GM11168 (cell line): ENCODE results near the gene ZBTB7C.

ENCODE experiments used
- in situ Hi-C: fragments of 300-500 bp; cut with MboI; formaldehyde crosslinking; loops from one replicate; pipeline ENCODE4 v1.12.0; 2022; ENCODE audit warnings: low sequenced_read_pairs; ENCODE audit not compliant: unreplicated experiment

ZBTB7C gene

GRCh38 chr18:48022531-48023329, 386.5 kb downstream of the ZBTB7C start:
- in situ Hi-C loops = loop anchor here (10.0 kb wide), 1 partner anchor 248 kb away; no protein-coding TSS in a partner anchor

- in situ Hi-C loops = loop anchor here (10.0 kb wide), 1 partner anchor 247 kb away; no protein-coding TSS in a partner anchor
Observed at GRCh38 chr18:48022021-48022420, 387.2 kb downstream of the ZBTB7C start.

- in situ Hi-C loops = loop anchor here (10.0 kb wide), 1 partner anchor 247 kb away; no protein-coding TSS in a partner anchor
Observed at GRCh38 chr18:48021273-48021914, 387.8 kb downstream of the ZBTB7C start.

GRCh38 chr18:48020337-48021250, 388.6 kb downstream of the ZBTB7C start:
- in situ Hi-C loops = loop anchor here (10.0 kb wide), 1 partner anchor 246 kb away; no protein-coding TSS in a partner anchor

- in situ Hi-C loops = loop anchor here (10.0 kb wide), 1 partner anchor 245 kb away; no protein-coding TSS in a partner anchor
Observed at GRCh38 chr18:48019557-48020325, 389.4 kb downstream of the ZBTB7C start.

- in situ Hi-C loops = no loop called here
Observed at GRCh38 chr18:48018851-48019250, 390.3 kb downstream of the ZBTB7C start.

GRCh38 chr18:48017635-48018034, 391.5 kb downstream of the ZBTB7C start:
- in situ Hi-C loops = no loop called here

- in situ Hi-C loops = no loop called here
Observed at GRCh38 chr18:48013162-48013561, 396.0 kb downstream of the ZBTB7C start.

GRCh38 chr18:48011926-48012465, 397.2 kb downstream of the ZBTB7C start:
- in situ Hi-C loops = no loop called here

GRCh38 chr18:48010264-48010663, 398.9 kb downstream of the ZBTB7C start:
- in situ Hi-C loops = no loop called here

GRCh38 chr18:48009116-48009745, 400.0 kb downstream of the ZBTB7C start:
- in situ Hi-C loops = no loop called here

GRCh38 chr18:48007955-48008701, 401.1 kb downstream of the ZBTB7C start:
- in situ Hi-C loops = no loop called here

GRCh38 chr18:48007381-48007780, 401.8 kb downstream of the ZBTB7C start:
- in situ Hi-C loops = no loop called here

- in situ Hi-C loops = no loop called here
Observed at GRCh38 chr18:48006415-48007175, 402.6 kb downstream of the ZBTB7C start.

- in situ Hi-C loops = no loop called here
Observed at GRCh38 chr18:48004577-48004976, 404.6 kb downstream of the ZBTB7C start.

- in situ Hi-C loops = no loop called here
Observed at GRCh38 chr18:48003426-48004349, 405.5 kb downstream of the ZBTB7C start.
